ENCODE measurements around the gene B4GALNT4.
"Not testable (repeated sequence)": the region's sequence is repeated elsewhere in the genome, so short reads cannot be mapped to it uniquely, and the experiment has no call there.

- TF ChIP-seq CTCF (IDR thresholded peaks at IDR 0.05); ZFX (IDR thresholded peaks at IDR 0.05; ENCODE audit: borderline replicate concordance): not testable (repeated sequence)
These were observed 42.2 kb downstream of the B4GALNT4 start for GRCh38 chr11:411520-411919.
